HEK293 (cell line): ENCODE measurements around the gene DOP1A.

Experiments used
- CTCF ChIA-PET: fragments of 350-600 bp; formaldehyde crosslinking; extraction: SDS; loops from one replicate; lab custom pipeline; 2021; ENCODE audit warnings: antibody characterized with exemption; lab: Yijun Ruan, JAX
- POLR2A ChIA-PET: fragments of 300-600 bp; formaldehyde crosslinking; extraction: SDS; loops from one replicate; lab custom pipeline; 2020; ENCODE audit warnings: antibody characterized with exemption, inconsistent platforms; lab: Yijun Ruan, JAX
- H3K27ac ChIP-seq: fragments of 200-500 bp; sonication (Bioruptor generic); 2 replicates; pipeline ENCODE4 v1.5.1; 2014; ENCODE audit warnings: low read depth, low read length, control low read depth, inconsistent platforms; ENCODE audit errors: extremely low read depth
- H3K36me3 ChIP-seq, 2 experiments: fragments of 200-500 bp in 1 of 2; sonication (Bioruptor generic) in 1 of 2; 1 replicate in 1 of 2; 2 replicates in 1 of 2; pipeline ENCODE4 v1.5.1; 2014 to 2017; ENCODE audit warnings: inconsistent platforms in 2 of 2, low read length in 2 of 2; ENCODE audit not compliant: control insufficient read depth in 2 of 2, insufficient read depth in 1 of 2
- H3K4me1 ChIP-seq: fragments of 200-500 bp; sonication (Bioruptor generic); 2 replicates; pipeline ENCODE4 v1.5.1; 2014; ENCODE audit warnings: mild to moderate bottlenecking, low read length, inconsistent platforms; ENCODE audit not compliant: control insufficient read depth, insufficient read depth
- H3K4me3 ChIP-seq: 2 replicates; pipeline ENCODE4 v1.5.1; 2011; ENCODE audit warnings: low read depth, mild to moderate bottlenecking, control low read depth, low read length, moderate library complexity
- H3K9me3 ChIP-seq: fragments of 200-500 bp; sonication (Bioruptor generic); 2 replicates; pipeline ENCODE4 v1.5.1; 2014; ENCODE audit warnings: low read depth, low read length, inconsistent platforms; ENCODE audit not compliant: control insufficient read depth, insufficient read depth
- EGR2 ChIP-seq: fragments of 450-650 bp; formaldehyde crosslinking; IDR thresholded peaks from 2 replicates; pipeline ENCODE4 v1.5.1; 2016; ENCODE audit warnings: low read depth, missing biosample characterization, missing genetic modification characterization
- GFI1B ChIP-seq: fragments of 450-650 bp; formaldehyde crosslinking; IDR thresholded peaks from 2 replicates; pipeline ENCODE4 v1.5.1; 2016; ENCODE audit warnings: missing biosample characterization, missing genetic modification characterization
- KLF9 ChIP-seq: fragments of 450-650 bp; formaldehyde crosslinking; IDR thresholded peaks from 2 replicates; pipeline ENCODE4 v1.5.1; 2016; ENCODE audit warnings: missing biosample characterization, missing genetic modification characterization, low read depth
- SP3 ChIP-seq: fragments of 450-650 bp; formaldehyde crosslinking; IDR thresholded peaks from 2 replicates; pipeline ENCODE4 v1.5.1; 2016; ENCODE audit warnings: missing biosample characterization, missing genetic modification characterization
- ZBTB8A ChIP-seq: fragments of 450-650 bp; formaldehyde crosslinking; IDR thresholded peaks from 2 replicates; pipeline ENCODE4 v1.5.1; 2016; ENCODE audit warnings: missing biosample characterization, missing genetic modification characterization
- ZNF132 ChIP-seq: fragments of 450-650 bp; formaldehyde crosslinking; IDR thresholded peaks from 2 replicates; pipeline ENCODE4 v1.5.1; 2017; ENCODE audit warnings: missing biosample characterization, missing genetic modification characterization, borderline replicate concordance
- ZNF214 ChIP-seq: fragments of 450-650 bp; formaldehyde crosslinking; IDR thresholded peaks from 2 replicates; pipeline ENCODE4 v1.5.1; 2017; ENCODE audit warnings: missing biosample characterization, mild to moderate bottlenecking, missing genetic modification characterization, borderline replicate concordance
- ZNF558 ChIP-seq: fragments of 450-650 bp; formaldehyde crosslinking; IDR thresholded peaks from 2 replicates; pipeline ENCODE4 v1.5.1; 2016; ENCODE audit warnings: missing biosample characterization, missing genetic modification characterization
- ZNF585B ChIP-seq: fragments of 450-650 bp; formaldehyde crosslinking; IDR thresholded peaks from 2 replicates; pipeline ENCODE4 v1.5.1; 2016; ENCODE audit warnings: missing biosample characterization, missing genetic modification characterization
- TF ChIP-seq, protein P1 (sequence below): fragments of 450-650 bp; formaldehyde crosslinking; IDR thresholded peaks from 2 replicates; pipeline ENCODE4 v1.5.1; 2017; ENCODE audit warnings: missing biosample characterization, missing genetic modification characterization
- TF ChIP-seq, protein P2 (sequence below): fragments of 450-650 bp; formaldehyde crosslinking; IDR thresholded peaks from 2 replicates; pipeline ENCODE4 v1.5.1; 2017; ENCODE audit warnings: missing biosample characterization, missing genetic modification characterization
- TF ChIP-seq, protein P3 (sequence below): fragments of 450-650 bp; formaldehyde crosslinking; IDR thresholded peaks from 2 replicates; pipeline ENCODE4 v1.5.1; 2016; ENCODE audit warnings: missing biosample characterization, missing genetic modification characterization
- TF ChIP-seq, protein P4 (sequence below): fragments of 450-650 bp; formaldehyde crosslinking; IDR thresholded peaks from 2 replicates; pipeline ENCODE4 v1.5.1; 2017; ENCODE audit warnings: missing biosample characterization, mild to moderate bottlenecking, missing genetic modification characterization, moderate library complexity
- TF ChIP-seq, protein P5 (sequence below): fragments of 450-650 bp; formaldehyde crosslinking; IDR thresholded peaks from 2 replicates; pipeline ENCODE4 v1.5.1; 2016; ENCODE audit warnings: missing biosample characterization, missing genetic modification characterization

DOP1A gene

DNA sequence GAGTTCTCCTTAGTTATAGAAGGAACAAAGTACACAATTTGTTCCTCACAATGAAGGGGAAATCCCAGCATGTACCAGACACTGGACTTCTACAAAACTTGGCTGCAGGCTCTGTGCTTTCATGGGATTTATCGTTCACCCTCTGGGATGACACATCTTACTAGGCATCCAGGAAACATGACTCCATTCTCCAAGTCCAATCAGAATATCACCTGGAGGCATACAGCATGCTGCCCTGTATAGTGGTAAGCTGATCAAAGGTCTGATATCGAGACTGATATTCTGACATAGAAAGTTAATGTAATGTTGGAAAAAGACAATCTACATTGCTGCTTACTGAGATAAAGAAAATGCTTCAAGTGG lies 132.4 kb downstream of the DOP1A start (continued):
- TF ChIP-seq, protein P1, sequence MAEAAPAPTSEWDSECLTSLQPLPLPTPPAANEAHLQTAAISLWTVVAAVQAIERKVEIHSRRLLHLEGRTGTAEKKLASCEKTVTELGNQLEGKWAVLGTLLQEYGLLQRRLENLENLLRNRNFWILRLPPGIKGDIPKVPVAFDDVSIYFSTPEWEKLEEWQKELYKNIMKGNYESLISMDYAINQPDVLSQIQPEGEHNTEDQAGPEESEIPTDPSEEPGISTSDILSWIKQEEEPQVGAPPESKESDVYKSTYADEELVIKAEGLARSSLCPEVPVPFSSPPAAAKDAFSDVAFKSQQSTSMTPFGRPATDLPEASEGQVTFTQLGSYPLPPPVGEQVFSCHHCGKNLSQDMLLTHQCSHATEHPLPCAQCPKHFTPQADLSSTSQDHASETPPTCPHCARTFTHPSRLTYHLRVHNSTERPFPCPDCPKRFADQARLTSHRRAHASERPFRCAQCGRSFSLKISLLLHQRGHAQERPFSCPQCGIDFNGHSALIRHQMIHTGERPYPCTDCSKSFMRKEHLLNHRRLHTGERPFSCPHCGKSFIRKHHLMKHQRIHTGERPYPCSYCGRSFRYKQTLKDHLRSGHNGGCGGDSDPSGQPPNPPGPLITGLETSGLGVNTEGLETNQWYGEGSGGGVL: no peak
- TF ChIP-seq, protein P2, sequence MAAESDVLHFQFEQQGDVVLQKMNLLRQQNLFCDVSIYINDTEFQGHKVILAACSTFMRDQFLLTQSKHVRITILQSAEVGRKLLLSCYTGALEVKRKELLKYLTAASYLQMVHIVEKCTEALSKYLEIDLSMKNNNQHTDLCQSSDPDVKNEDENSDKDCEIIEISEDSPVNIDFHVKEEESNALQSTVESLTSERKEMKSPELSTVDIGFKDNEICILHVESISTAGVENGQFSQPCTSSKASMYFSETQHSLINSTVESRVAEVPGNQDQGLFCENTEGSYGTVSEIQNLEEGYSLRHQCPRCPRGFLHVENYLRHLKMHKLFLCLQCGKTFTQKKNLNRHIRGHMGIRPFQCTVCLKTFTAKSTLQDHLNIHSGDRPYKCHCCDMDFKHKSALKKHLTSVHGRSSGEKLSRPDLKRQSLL (tag by site-specific recombination): no peak
- TF ChIP-seq KLF9 (tag by site-specific recombination) (no peak), ZNF132 (tag by site-specific recombination) (no peak), GFI1B (tag by site-specific recombination) (no peak), ZNF214 (tag by site-specific recombination) (no peak), ZNF585B (tag by site-specific recombination) (no peak)

DNA sequence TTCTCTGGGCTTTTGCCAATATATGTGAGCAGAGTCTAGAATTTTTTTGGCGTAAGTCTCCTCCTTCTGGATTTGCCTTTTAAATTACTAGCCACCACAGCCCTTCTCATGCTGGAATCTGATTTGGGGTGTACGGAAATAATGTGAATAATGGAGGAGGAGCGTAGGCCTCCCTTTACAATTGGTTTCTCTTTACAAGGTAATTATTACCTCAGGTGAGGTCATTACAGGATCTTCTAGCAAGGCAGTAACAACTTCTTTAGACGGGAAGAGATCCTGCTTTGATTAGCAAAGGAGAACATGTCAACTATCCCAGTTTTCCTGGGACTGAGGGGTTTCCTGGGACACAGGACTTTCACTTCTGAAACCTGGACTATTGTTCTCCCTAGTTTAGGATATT lies 134.6 kb downstream of the DOP1A start:
- CTCF ChIA-PET: interaction anchor here (2.4 kb wide), 1 partner anchor 13 kb away, joined by 14 read pairs; no protein-coding TSS in a partner anchor
- TF ChIP-seq SP3 (tag by site-specific recombination) (no peak), ZNF558 (tag by site-specific recombination) (no peak), ZBTB8A (tag by site-specific recombination) (no peak), EGR2 (tag by site-specific recombination) (no peak)
- TF ChIP-seq, protein P3, sequence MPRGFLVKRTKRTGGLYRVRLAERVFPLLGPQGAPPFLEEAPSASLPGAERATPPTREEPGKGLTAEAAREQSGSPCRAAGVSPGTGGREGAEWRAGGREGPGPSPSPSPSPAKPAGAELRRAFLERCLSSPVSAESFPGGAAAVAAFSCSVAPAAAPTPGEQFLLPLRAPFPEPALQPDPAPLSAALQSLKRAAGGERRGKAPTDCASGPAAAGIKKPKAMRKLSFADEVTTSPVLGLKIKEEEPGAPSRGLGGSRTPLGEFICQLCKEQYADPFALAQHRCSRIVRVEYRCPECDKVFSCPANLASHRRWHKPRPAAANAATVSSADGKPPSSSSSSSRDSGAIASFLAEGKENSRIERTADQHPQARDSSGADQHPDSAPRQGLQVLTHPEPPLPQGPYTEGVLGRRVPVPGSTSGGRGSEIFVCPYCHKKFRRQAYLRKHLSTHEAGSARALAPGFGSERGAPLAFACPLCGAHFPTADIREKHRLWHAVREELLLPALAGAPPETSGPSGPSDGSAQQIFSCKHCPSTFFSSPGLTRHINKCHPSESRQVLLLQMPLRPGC: no peak
- TF ChIP-seq, protein P4, sequence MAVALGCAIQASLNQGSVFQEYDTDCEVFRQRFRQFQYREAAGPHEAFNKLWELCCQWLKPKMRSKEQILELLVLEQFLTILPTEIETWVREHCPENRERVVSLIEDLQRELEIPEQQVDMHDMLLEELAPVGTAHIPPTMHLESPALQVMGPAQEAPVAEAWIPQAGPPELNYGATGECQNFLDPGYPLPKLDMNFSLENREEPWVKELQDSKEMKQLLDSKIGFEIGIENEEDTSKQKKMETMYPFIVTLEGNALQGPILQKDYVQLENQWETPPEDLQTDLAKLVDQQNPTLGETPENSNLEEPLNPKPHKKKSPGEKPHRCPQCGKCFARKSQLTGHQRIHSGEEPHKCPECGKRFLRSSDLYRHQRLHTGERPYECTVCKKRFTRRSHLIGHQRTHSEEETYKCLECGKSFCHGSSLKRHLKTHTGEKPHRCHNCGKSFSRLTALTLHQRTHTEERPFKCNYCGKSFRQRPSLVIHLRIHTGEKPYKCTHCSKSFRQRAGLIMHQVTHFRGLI (tag by site-specific recombination): no peak
- TF ChIP-seq, protein P5, sequence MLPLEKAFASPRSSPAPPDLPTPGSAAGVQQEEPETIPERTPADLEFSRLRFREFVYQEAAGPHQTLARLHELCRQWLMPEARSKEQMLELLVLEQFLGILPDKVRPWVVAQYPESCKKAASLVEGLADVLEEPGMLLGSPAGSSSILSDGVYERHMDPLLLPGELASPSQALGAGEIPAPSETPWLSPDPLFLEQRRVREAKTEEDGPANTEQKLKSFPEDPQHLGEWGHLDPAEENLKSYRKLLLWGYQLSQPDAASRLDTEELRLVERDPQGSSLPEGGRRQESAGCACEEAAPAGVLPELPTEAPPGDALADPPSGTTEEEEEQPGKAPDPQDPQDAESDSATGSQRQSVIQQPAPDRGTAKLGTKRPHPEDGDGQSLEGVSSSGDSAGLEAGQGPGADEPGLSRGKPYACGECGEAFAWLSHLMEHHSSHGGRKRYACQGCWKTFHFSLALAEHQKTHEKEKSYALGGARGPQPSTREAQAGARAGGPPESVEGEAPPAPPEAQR: no peak
- H3K4me3 ChIP-seq: no peak overlapping the region
- no peaks in the 10 kb centered on the region for H3K9me3 ChIP-seq
- H3K27ac ChIP-seq: no peak overlapping the region
- no peaks in the 10 kb centered on the region for H3K4me1 ChIP-seq
- H3K36me3 ChIP-seq: peaks cover 0 to 10% of the 10 kb centered on the region in 2 experiments; a peak in 2 of 3 replicates
- POLR2A ChIA-PET: no interaction called here
